HepG2 (cell line): ENCODE data around the gene TMEM151A. TPM values are rescaled to one million over a fixed set of nuclear protein-coding genes. Genes with fewer than 3 reads are reported as not detected.
A peak's percentile ranks its signal among the peaks of the same experiment; 100 is the strongest.

Experiments used
- BRF2 ChIP-seq: sonication (generic); formaldehyde crosslinking; IDR thresholded peaks from 2 replicates; pipeline ENCODE4 v1.8.1; 2022; ENCODE audit warnings: mild to moderate bottlenecking, missing genetic modification reagents
- CENPT ChIP-seq: sonication (generic); formaldehyde crosslinking; IDR thresholded peaks from 2 replicates; pipeline ENCODE4 v1.8.0; 2022; ENCODE audit warnings: low read depth, mild to moderate bottlenecking, moderate library complexity, missing genetic modification reagents
- DMTF1 ChIP-seq: sonication (generic); formaldehyde crosslinking; IDR thresholded peaks from 2 replicates; pipeline ENCODE4 v1.4.0; 2020; ENCODE audit warnings: mild to moderate bottlenecking, missing genetic modification reagents
- ELF4 ChIP-seq: sonication (generic); formaldehyde crosslinking; IDR thresholded peaks from 2 replicates; pipeline ENCODE4 v1.5.0; 2020; ENCODE audit warnings: missing genetic modification reagents, mild to moderate bottlenecking, moderate library complexity, borderline replicate concordance
- EZH2 ChIP-seq: conservative IDR thresholded peaks from 2 replicates; pipeline ENCODE4 v1.6.1; 2012; ENCODE audit warnings: mild to moderate bottlenecking, low read depth, low read length, moderate library complexity
- RAD21 ChIP-seq: fragments of 450-650 bp; formaldehyde crosslinking; IDR thresholded peaks from 2 replicates; pipeline ENCODE4 v1.5.0; 2020; ENCODE audit warnings: mild to moderate bottlenecking
- SKIL ChIP-seq: sonication (generic); formaldehyde crosslinking; IDR thresholded peaks from 2 replicates; pipeline ENCODE4 v1.8.0; 2022; ENCODE audit warnings: missing genetic modification reagents, mild to moderate bottlenecking, moderate library complexity, borderline replicate concordance
- ZBTB39 ChIP-seq: sonication (generic); formaldehyde crosslinking; IDR thresholded peaks from 2 replicates; pipeline ENCODE4 v1.5.0; 2020; ENCODE audit warnings: missing genetic modification reagents
- ZMAT5 ChIP-seq: sonication (generic); formaldehyde crosslinking; IDR thresholded peaks from 2 replicates; pipeline ENCODE4 v1.5.0; 2020; ENCODE audit warnings: mild to moderate bottlenecking, low read depth, missing genetic modification reagents, borderline replicate concordance
- ZNF550 ChIP-seq: sonication (generic); formaldehyde crosslinking; IDR thresholded peaks from 2 replicates; pipeline ENCODE4 v1.4.0; 2020; ENCODE audit warnings: mild to moderate bottlenecking, missing genetic modification reagents, borderline replicate concordance
- ZNF557 ChIP-seq: sonication (generic); formaldehyde crosslinking; IDR thresholded peaks from 2 replicates; pipeline ENCODE4 v1.4.0; 2020; ENCODE audit warnings: missing genetic modification reagents
- ZNF567 ChIP-seq: sonication (generic); formaldehyde crosslinking; IDR thresholded peaks from 2 replicates; pipeline ENCODE4 v1.8.1; 2023; ENCODE audit warnings: mild to moderate bottlenecking, missing genetic modification reagents, borderline replicate concordance
- ZNF83 ChIP-seq: sonication (generic); formaldehyde crosslinking; IDR thresholded peaks from 2 replicates; pipeline ENCODE4 v1.4.0; 2020; ENCODE audit warnings: missing genetic modification reagents, mild to moderate bottlenecking, borderline replicate concordance
- polyA plus RNA-seq, 8 experiments: library from polyadenylated mRNA; depleted of rRNA in 3 of 8; stranded (reverse) in 7 of 8; unstranded in 1 of 8; fragments of >200 nt; fragmentation: Illumina TruSeq in 4 of 8; extraction: Trizol in 4 of 8; gene quantifications; 2 replicates each; pipeline versions ENCODE4 v1.2.1 to v1.2.3, GENCODE V29; 2011 to 2016; ENCODE audit warnings: low read depth in 4 of 8, missing spikeins in 1 of 8, mixed read lengths in 1 of 8; ENCODE audit not compliant: insufficient read depth in 1 of 8
- total RNA-seq, 5 experiments: library from RNA; depleted of rRNA; stranded (reverse); fragments of >200 nt; fragmentation: Illumina TruSeq; extraction: Trizol; gene quantifications; 2 replicates each; pipeline ENCODE4 v1.2.3, GENCODE V29; 2016; ENCODE audit warnings: low read depth in 1 of 5
- TF ChIP-seq, protein P1 (sequence below): sonication (generic); formaldehyde crosslinking; IDR thresholded peaks from 2 replicates; pipeline ENCODE4 v1.5.1; 2020; ENCODE audit warnings: missing genetic modification reagents, mild to moderate bottlenecking, borderline replicate concordance
- TF ChIP-seq, protein P2 (sequence below): sonication (generic); formaldehyde crosslinking; IDR thresholded peaks from 2 replicates; pipeline ENCODE4 v1.9.0; 2021; ENCODE audit warnings: missing genetic modification reagents, mild to moderate bottlenecking, borderline replicate concordance

The TMEM151A gene
- total and polyA plus RNA-seq, 2 of the 13 experiments (the other 11 are each of a cell fraction or from before 2014, with no cell fraction given), result 0.18 to 0.33 TPM

GRCh38 chr11:66268244-66268951, 23.3 kb upstream of the TMEM151A start, which contains the start of gene RAB1B (continued):
- no peak for TF ChIP-seq BRF2
- TF ChIP-seq, protein P1, sequence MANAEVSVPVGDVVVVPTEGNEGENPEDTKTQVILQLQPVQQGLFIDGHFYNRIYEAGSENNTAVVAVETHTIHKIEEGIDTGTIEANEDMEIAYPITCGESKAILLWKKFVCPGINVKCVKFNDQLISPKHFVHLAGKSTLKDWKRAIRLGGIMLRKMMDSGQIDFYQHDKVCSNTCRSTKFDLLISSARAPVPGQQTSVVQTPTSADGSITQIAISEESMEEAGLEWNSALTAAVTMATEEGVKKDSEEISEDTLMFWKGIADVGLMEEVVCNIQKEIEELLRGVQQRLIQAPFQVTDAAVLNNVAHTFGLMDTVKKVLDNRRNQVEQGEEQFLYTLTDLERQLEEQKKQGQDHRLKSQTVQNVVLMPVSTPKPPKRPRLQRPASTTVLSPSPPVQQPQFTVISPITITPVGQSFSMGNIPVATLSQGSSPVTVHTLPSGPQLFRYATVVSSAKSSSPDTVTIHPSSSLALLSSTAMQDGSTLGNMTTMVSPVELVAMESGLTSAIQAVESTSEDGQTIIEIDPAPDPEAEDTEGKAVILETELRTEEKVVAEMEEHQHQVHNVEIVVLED, result peak; percentile 81
- no peak for TF ChIP-seq ZNF567 (CRISPR knock-in tag)
- TF ChIP-seq ZNF83, result no peak
- no peak for TF ChIP-seq SKIL (CRISPR knock-in tag)
- TF ChIP-seq EZH2, result no peak
- TF ChIP-seq, protein P2, sequence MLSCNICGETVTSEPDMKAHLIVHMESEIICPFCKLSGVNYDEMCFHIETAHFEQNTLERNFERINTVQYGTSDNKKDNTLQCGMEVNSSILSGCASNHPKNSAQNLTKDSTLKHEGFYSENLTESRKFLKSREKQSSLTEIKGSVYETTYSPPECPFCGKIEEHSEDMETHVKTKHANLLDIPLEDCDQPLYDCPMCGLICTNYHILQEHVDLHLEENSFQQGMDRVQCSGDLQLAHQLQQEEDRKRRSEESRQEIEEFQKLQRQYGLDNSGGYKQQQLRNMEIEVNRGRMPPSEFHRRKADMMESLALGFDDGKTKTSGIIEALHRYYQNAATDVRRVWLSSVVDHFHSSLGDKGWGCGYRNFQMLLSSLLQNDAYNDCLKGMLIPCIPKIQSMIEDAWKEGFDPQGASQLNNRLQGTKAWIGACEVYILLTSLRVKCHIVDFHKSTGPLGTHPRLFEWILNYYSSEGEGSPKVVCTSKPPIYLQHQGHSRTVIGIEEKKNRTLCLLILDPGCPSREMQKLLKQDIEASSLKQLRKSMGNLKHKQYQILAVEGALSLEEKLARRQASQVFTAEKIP (CRISPR knock-in tag), result no peak
- no peak for TF ChIP-seq ELF4 (CRISPR knock-in tag)
- no peak for TF ChIP-seq ZMAT5 (CRISPR knock-in tag)
- no peak for TF ChIP-seq CENPT (CRISPR knock-in tag)
- no peak for TF ChIP-seq ZNF557 (CRISPR knock-in tag)
- TF ChIP-seq DMTF1, result peak; percentile 86; the same call in 1 of the 2 replicates
- TF ChIP-seq RAD21 (CRISPR knock-in tag), result peak; percentile 27; the same call in 1 of the 2 replicates
- TF ChIP-seq ZBTB39 (CRISPR knock-in tag), result no peak
- no peak for TF ChIP-seq ZNF550
